OCI-LY3 (cell line): ENCODE results near the gene CEMIP.

ENCODE experiments used
- H2AFZ ChIP-seq: fragments of 200-600, 300-600 bp; shearing (Covaris generic); 2 replicates; pipeline ENCODE4 v1.6.0; 2014; ENCODE audit warnings: antibody characterized with exemption, low read depth, low read length
- H3K27ac ChIP-seq: fragments of 200-600, 300-600 bp; sonication (generic); 2 replicates; pipeline ENCODE4 v1.5.1; 2014; ENCODE audit warnings: mild to moderate bottlenecking, low read length, moderate library complexity, mixed read lengths
- H3K27me3 ChIP-seq: fragments of 200-600, 300-600 bp; sonication (generic); 2 replicates; pipeline ENCODE4 v1.6.1; 2014; ENCODE audit warnings: low read depth, low read length, mixed read lengths
- H3K36me3 ChIP-seq: fragments of 200-600, 300-600 bp; sonication (generic); replicated peaks from 2 replicates; pipeline ENCODE3; 2014; ENCODE audit warnings: low read depth, low read length, mixed read lengths
- H3K4me1 ChIP-seq: fragments of 300-600, 200-600 bp; sonication (generic); 2 replicates; pipeline ENCODE4 v1.6.1; 2014; ENCODE audit warnings: low read length, mixed read lengths
- H3K4me2 ChIP-seq: fragments of 200-600, 300-600 bp; sonication (generic); 2 replicates; pipeline ENCODE4 v1.6.1; 2014; ENCODE audit warnings: low read length, mixed read lengths
- H3K4me3 ChIP-seq: fragments of 300-600, 200-600 bp; sonication (generic); 2 replicates; pipeline ENCODE4 v1.5.1; 2014; ENCODE audit warnings: antibody characterized with exemption, mild to moderate bottlenecking, low read length, moderate library complexity
- H3K79me2 ChIP-seq: fragments of 300-600, 200-600 bp; shearing (Covaris generic); 2 replicates; pipeline ENCODE4 v1.6.1; 2014; ENCODE audit warnings: mild to moderate bottlenecking, low read length, mixed read lengths
- H3K9ac ChIP-seq: fragments of 300-600, 200-600 bp; shearing (Covaris generic); 2 replicates; pipeline ENCODE4 v1.6.0; 2014; ENCODE audit warnings: mild to moderate bottlenecking, low read length, moderate library complexity
- H3K9me3 ChIP-seq: fragments of 200-600, 300-600 bp; shearing (Covaris generic); 2 replicates; pipeline ENCODE4 v1.6.1; 2014; ENCODE audit warnings: low read length, mixed read lengths; ENCODE audit not compliant: insufficient read depth
- H4K20me1 ChIP-seq: fragments of 200-600, 300-600 bp; sonication (generic); 2 replicates; pipeline ENCODE4 v1.6.1; 2016; ENCODE audit warnings: low read length, mixed read lengths; ENCODE audit not compliant: insufficient read depth
- CTCF ChIP-seq: fragments of 200-600, 300-600 bp; sonication (generic); IDR thresholded peaks from 2 replicates; pipeline ENCODE4 v1.5.1; 2014; ENCODE audit warnings: antibody characterized with exemption, low read length, low read depth
- EZH2phosphoT487 ChIP-seq: fragments of 200-600 bp; shearing (Covaris generic); IDR thresholded peaks from 2 replicates; pipeline ENCODE4 v1.6.1; 2018; ENCODE audit warnings: antibody characterized with exemption, mixed run types, low read depth

The CEMIP gene

DNA sequence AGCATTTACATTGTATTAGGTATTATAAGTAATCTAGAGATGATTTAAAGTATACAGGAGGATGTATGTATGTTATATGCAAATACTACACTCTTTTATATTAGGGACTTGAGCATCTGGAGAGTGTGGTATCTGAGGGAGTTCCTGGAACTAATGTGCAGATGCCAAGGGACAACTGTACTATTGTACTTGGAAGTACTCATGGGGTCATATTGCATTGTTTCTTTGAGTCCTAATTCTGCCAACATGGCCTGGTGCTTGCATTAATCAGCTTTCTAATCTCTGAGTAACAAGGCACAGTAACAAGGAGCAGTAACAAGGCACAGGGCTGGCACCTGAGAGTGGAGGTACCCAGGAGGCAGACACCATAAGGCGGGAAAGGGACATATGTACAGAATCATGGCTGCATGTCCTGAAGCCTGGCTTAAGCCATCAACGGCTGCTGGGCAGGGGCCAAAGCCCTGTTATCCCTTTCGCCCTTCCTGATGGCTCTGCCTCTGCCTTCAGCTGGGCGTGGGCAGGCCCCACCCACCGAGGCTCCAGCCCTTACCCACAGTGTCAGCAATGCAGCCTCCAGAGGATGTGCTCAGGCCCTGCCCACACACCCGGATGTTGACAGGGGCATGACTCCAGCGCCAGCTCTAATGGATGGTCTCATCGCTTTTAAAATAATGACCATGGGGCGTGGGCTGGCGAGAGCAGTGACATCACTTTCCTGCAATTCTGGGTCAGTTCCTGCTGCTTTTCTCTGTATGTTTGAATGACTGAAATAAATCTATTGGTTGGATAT is 22.9 kb downstream of the CEMIP start:
- no peaks in the 10 kb centered on the region for H3K36me3 ChIP-seq

DNA sequence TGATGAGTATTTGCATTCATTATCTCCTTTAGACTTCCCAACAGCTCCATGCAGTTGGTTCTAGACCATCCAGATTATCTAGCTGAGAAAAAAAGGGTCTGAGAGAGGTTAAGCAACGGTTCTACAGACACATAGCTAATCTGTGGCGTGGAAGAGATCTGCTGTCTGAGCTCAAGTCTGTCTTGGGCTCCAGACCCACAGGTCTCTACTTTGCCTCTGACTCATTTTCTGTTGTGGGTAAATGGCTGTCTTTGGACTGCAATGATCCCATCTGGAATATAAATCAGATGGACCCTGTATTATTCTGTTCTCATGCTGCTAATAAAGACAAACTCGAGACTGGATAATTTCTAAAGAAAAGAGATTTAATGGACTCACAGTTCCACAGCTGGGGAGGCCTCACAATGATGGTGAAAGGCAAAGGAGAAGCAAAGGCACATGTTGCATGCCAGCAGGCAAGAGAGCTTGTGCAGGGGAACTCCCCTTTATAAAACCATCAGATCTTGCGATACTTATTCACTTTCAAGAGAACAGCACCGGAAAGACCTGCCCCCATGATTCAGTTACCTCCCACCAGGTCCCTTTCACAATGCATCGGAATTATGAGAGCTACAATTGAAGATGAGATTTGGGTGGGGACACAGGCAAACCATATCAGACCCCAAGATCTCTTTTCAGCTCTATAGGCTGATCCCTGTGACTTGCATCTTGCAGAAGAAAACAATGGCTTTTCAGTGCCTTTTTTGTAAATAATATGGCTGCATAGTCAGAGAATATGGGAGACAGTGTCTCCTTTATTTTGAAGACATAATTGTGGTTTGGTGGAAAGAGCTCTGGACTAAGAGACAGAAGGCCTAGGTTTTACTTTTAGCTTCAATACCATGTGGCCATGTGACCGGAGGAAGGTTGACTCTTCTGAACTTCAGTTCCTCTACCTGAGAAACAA is 24.7 kb downstream of the CEMIP start:
- Histone ChIP-seq H3K79me2 (no peaks in the 10 kb centered on the region), H3K27me3 (no peaks in the 10 kb centered on the region), H3K4me3 (no peak overlapping the region), H4K20me1 (no peaks in the 10 kb centered on the region), H3K4me2 (no peak overlapping the region), H3K9me3 (no peaks in the 10 kb centered on the region), H3K36me3 (no peaks in the 10 kb centered on the region), H3K27ac (no peak overlapping the region), H3K4me1 (peaks cover 4% of the 10 kb centered on the region; the same call in 1 of the 2 replicates), H2AFZ (no peak overlapping the region), H3K9ac (no peak overlapping the region)
- no peak for TF ChIP-seq CTCF
- TF ChIP-seq EZH2phosphoT487, result no peak

More for the DNA sequence above, 22.9 kb downstream of the CEMIP start:
- Histone ChIP-seq H3K4me2 (no peak overlapping the region), H3K9me3 (no peaks in the 10 kb centered on the region), H3K9ac (no peak overlapping the region), H2AFZ (no peak overlapping the region), H3K79me2 (no peaks in the 10 kb centered on the region), H3K27ac (no peak overlapping the region), H4K20me1 (no peaks in the 10 kb centered on the region), H3K4me1 (peaks cover 4% of the 10 kb centered on the region; the same call in 1 of the 2 replicates), H3K4me3 (no peak overlapping the region), H3K27me3 (no peaks in the 10 kb centered on the region)
- TF ChIP-seq EZH2phosphoT487 (no peak), CTCF (no peak)

- H2AFZ ChIP-seq, result no peak overlapping the region
- no peak overlapping the region for H3K4me2 ChIP-seq
- H3K9ac ChIP-seq, result no peak overlapping the region
- H4K20me1 ChIP-seq, result no peaks in the 10 kb centered on the region
- no peak overlapping the region for H3K27ac ChIP-seq
- no peaks in the 10 kb centered on the region for H3K36me3 ChIP-seq
- TF ChIP-seq CTCF (no peak), EZH2phosphoT487 (no peak)
- H3K4me3 ChIP-seq, result no peak overlapping the region
- no peaks in the 10 kb centered on the region for H3K27me3 ChIP-seq
- H3K4me1 ChIP-seq, result peaks cover 4% of the 10 kb centered on the region; the same call in 1 of the 2 replicates
- H3K79me2 ChIP-seq, result no peaks in the 10 kb centered on the region
- no peaks in the 10 kb centered on the region for H3K9me3 ChIP-seq
These were observed 25.9 kb downstream of the CEMIP start for GRCh38 chr15:80804970-80805495.
